OCI-LY7 (cell line): ENCODE data around the gene FSTL1. TPM values are rescaled to one million over a fixed set of nuclear protein-coding genes. Genes with fewer than 3 reads are reported as not detected.

Experiments used
- BruUV-seq: library from RNA; stranded (reverse); fragments of 400-500 nt; replicated peaks from 2 replicates; lab custom pipeline; 2021; lab: Mats Ljungman, UMichigan
- CTCF ChIA-PET: fragments of 300-600 bp; sonication (Branson Sonifier 250); formaldehyde crosslinking; loops from one replicate; lab custom pipeline; 2022; ENCODE audit warnings: antibody characterized with exemption; ENCODE audit not compliant: unreplicated experiment; lab: Charles Lee
- POLR2A ChIA-PET: fragments of 300-600 bp; sonication (Branson Sonifier 250); formaldehyde crosslinking; loops from one replicate; lab custom pipeline; 2022; ENCODE audit warnings: antibody characterized with exemption; lab: Charles Lee
- DNase-seq: peaks from one replicate; pipeline ENCODE4 v3.0.0-alpha.2; 2015; ENCODE audit warnings: low spot score
- H2AFZ ChIP-seq: fragments of 200-600 bp; sonication (generic), shearing (Covaris generic); 2 replicates; pipeline ENCODE4 v1.6.1; 2014; ENCODE audit warnings: mild to moderate bottlenecking, antibody characterized with exemption, low read length, moderate library complexity
- H3K27ac ChIP-seq: fragments of 200-600 bp; sonication (generic); 2 replicates; pipeline ENCODE4 v1.5.1; 2014; ENCODE audit warnings: mixed run types, low read depth, mild to moderate bottlenecking, moderate library complexity, low read length, inconsistent platforms; ENCODE audit not compliant: poor library complexity, severe bottlenecking
- H3K36me3 ChIP-seq: fragments of 200-600 bp; sonication (generic); 2 replicates; pipeline ENCODE4 v1.6.1; 2014; ENCODE audit warnings: mild to moderate bottlenecking, antibody characterized with exemption, low read length, moderate library complexity, mixed read lengths; ENCODE audit not compliant: insufficient read depth
- H3K4me1 ChIP-seq: fragments of 200-600 bp; sonication (generic); 2 replicates; pipeline ENCODE4 v1.5.1; 2014; ENCODE audit warnings: mild to moderate bottlenecking, low read length; ENCODE audit not compliant: insufficient read depth, poor library complexity, severe bottlenecking
- H3K4me2 ChIP-seq: fragments of 200-600 bp; sonication (generic); 2 replicates; pipeline ENCODE4 v1.6.1; 2014; ENCODE audit warnings: mild to moderate bottlenecking, low read length
- H3K4me3 ChIP-seq: fragments of 200-600 bp; sonication (generic); 2 replicates; pipeline ENCODE4 v1.5.1; 2014; ENCODE audit warnings: mild to moderate bottlenecking, low read depth, low read length; ENCODE audit not compliant: poor library complexity, severe bottlenecking
- H3K79me2 ChIP-seq: fragments of 200-600 bp; sonication (generic); 2 replicates; pipeline ENCODE4 v1.6.1; 2016; ENCODE audit warnings: low read depth, mild to moderate bottlenecking, low read length, moderate library complexity, mixed read lengths; ENCODE audit not compliant: insufficient read depth
- H3K9me2 ChIP-seq: fragments of 200-600 bp; sonication (generic); 2 replicates; pipeline ENCODE4 v1.6.1; 2016; ENCODE audit warnings: mild to moderate bottlenecking, low read length, mixed read lengths; ENCODE audit not compliant: insufficient read depth
- H3K9me3 ChIP-seq: fragments of 200-600 bp; sonication (generic); 2 replicates; pipeline ENCODE4 v1.6.1; 2014; ENCODE audit warnings: mild to moderate bottlenecking, mixed run types, low read length, mixed read lengths
- H4K20me1 ChIP-seq: fragments of 200-600 bp; sonication (generic); 2 replicates; pipeline ENCODE4 v1.6.1; 2014; ENCODE audit warnings: mild to moderate bottlenecking, antibody characterized with exemption, low read length, moderate library complexity, mixed read lengths; ENCODE audit not compliant: insufficient read depth
- EZH2phosphoT487 ChIP-seq: fragments of 200-600 bp; sonication (generic); IDR thresholded peaks from 2 replicates; pipeline ENCODE4 v1.6.1; 2018; ENCODE audit warnings: low read depth, borderline replicate concordance, mild to moderate bottlenecking, mixed run types, antibody characterized with exemption, low read length, moderate library complexity, mixed read lengths
- intact Hi-C: fragments of 100-400 bp; cut with micrococcal nuclease; formaldehyde crosslinking; loops from one replicate; pipeline ENCODE4 v1.10.0; 2022; ENCODE audit not compliant: unreplicated experiment
- total RNA-seq, 2 experiments: library from RNA; depleted of rRNA in 1 of 2; stranded (reverse); fragments of >200 nt in 1 of 2; shearing (Covaris generic) in 1 of 2; gene quantifications; 2 replicates each; pipeline ENCODE4 v1.2.3, GENCODE V29; 2014 to 2022
- TF ChIP-seq, protein P1 (sequence below): fragments of 200-600 bp; sonication (generic); conservative IDR thresholded peaks from 2 replicates; pipeline ENCODE4 v1.5.1; 2014; ENCODE audit warnings: mild to moderate bottlenecking, antibody characterized with exemption, low read length, moderate library complexity, mixed read lengths

FSTL1 gene
- total RNA-seq, 2 experiments from 2014 or later = 0.09 to 0.74 TPM

DNA sequence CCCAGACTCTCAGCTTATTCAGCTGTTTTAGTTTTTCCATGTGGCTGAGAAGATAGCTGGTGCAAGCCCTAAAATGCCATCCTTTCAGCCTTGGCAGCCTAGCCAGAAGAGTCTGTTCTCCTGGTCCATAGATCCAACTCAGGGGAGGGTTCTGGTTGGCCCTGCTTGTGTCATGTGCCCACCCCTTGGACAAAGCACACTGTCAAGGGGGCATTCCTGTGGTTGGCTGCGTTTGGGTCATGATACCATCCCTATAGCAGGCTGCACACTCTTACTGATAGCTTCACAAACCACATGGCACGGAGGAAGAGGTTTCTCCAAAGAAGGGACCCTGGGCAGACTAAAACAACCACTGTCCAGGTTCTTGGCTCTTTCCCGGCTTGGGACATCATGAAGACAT is 8.4 kb upstream of the FSTL1 start:
- no peaks in the 10 kb centered on the region for H4K20me1 ChIP-seq
- no peaks in the 10 kb centered on the region for H3K4me1 ChIP-seq
- ChIA-PET POLR2A (no interaction called here), CTCF (interaction anchor here (0.6 kb wide), 1 partner anchor 8 kb away, joined by 4 read pairs; the partner anchor contains the start of gene FSTL1)
- H3K9me2 ChIP-seq = no peaks in the 10 kb centered on the region
- no TSS peak for BruUV-seq
- no peaks in the 10 kb centered on the region for H3K36me3 ChIP-seq
- H3K4me2 ChIP-seq = no peak overlapping the region
- H3K79me2 ChIP-seq = no peaks in the 10 kb centered on the region
- intact Hi-C loops = no loop called here
- no peaks in the 10 kb centered on the region for H3K9me3 ChIP-seq
- DNase-seq = no peak
- no peak overlapping the region for H3K27ac ChIP-seq
- no peak for TF ChIP-seq EZH2phosphoT487
- TF ChIP-seq, protein P1, sequence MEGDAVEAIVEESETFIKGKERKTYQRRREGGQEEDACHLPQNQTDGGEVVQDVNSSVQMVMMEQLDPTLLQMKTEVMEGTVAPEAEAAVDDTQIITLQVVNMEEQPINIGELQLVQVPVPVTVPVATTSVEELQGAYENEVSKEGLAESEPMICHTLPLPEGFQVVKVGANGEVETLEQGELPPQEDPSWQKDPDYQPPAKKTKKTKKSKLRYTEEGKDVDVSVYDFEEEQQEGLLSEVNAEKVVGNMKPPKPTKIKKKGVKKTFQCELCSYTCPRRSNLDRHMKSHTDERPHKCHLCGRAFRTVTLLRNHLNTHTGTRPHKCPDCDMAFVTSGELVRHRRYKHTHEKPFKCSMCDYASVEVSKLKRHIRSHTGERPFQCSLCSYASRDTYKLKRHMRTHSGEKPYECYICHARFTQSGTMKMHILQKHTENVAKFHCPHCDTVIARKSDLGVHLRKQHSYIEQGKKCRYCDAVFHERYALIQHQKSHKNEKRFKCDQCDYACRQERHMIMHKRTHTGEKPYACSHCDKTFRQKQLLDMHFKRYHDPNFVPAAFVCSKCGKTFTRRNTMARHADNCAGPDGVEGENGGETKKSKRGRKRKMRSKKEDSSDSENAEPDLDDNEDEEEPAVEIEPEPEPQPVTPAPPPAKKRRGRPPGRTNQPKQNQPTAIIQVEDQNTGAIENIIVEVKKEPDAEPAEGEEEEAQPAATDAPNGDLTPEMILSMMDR = no peak
- H3K4me3 ChIP-seq = no peak overlapping the region
- H2AFZ ChIP-seq = no peak overlapping the region

DNA sequence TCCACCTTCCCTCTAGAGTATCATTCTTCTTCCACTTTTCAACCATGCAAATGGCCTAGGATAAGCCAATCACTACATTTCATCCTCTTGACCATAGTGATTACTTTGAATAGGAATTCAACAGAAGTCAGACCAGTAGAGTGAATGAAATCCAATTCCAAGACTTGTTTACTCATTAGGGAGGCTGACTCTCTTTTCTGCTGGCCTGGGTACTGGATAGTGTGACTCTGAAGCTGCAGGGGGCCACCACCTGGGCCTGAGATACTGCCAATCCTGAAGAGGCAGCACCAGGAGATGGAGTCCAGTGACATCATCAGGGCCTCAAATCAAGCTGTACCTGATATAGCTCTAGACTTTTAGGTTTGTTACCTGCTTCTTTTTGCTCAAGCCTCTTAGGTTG is 7.0 kb upstream of the FSTL1 start:
- no TSS peak for BruUV-seq
- TF ChIP-seq, protein P1 = no peak
- POLR2A ChIA-PET = no interaction called here

DNA sequence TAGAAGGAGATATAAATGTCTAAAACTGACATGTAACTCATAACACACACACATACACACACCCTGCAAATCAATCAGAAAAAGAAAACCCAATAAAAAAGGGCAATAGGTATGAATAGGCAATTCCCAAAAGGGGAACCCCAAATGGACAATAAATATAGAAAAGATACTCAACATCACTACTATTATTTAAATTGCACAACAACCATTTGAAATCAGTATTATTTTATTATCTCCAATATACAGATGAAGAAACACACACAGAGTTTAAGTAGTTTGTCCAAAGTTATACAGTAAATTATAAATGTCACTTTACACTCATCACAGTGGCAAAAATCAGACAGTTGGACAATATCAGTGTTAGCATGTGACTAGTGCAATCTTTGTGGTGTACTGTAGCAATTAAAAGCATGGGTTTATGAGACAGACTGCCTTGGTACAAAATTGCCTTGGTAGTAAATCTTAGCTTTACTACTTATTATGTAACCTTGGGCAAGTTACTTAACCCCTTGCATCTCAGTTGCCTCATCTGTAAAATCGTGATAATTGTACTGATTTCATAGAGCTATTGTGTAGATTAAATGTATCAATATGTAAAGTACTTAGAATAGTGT is 3.4 kb upstream of the FSTL1 start:
- Histone ChIP-seq H3K9me2 (no peaks in the 10 kb centered on the region), H4K20me1 (no peaks in the 10 kb centered on the region; the same call in 1 of the 2 replicates), H3K36me3 (no peaks in the 10 kb centered on the region), H3K4me2 (no peak overlapping the region), H3K9me3 (no peaks in the 10 kb centered on the region), H3K4me3 (no peak overlapping the region), H3K79me2 (no peaks in the 10 kb centered on the region), H2AFZ (no peak overlapping the region), H3K4me1 (no peaks in the 10 kb centered on the region), H3K27ac (no peak overlapping the region)
- intact Hi-C loops = no loop called here
- BruUV-seq = no TSS peak
- CTCF ChIA-PET = no interaction called here
- no peak for TF ChIP-seq EZH2phosphoT487
- TF ChIP-seq, protein P1 = no peak
- no peak for DNase-seq
- POLR2A ChIA-PET = interaction anchor here (0.6 to 0.7 kb wide), 3 partner anchors 10 to 1981 kb away, joined by 3 to 4 read pairs (median 3); no protein-coding TSS in a partner anchor

More for the DNA sequence above, 7.0 kb upstream of the FSTL1 start:
- Histone ChIP-seq H3K9me3 (no peaks in the 10 kb centered on the region), H3K27ac (no peak overlapping the region), H3K4me3 (no peak overlapping the region), H3K36me3 (no peaks in the 10 kb centered on the region), H3K4me2 (no peak overlapping the region), H3K4me1 (no peaks in the 10 kb centered on the region), H3K79me2 (no peaks in the 10 kb centered on the region), H2AFZ (no peak overlapping the region), H3K9me2 (no peaks in the 10 kb centered on the region), H4K20me1 (no peaks in the 10 kb centered on the region)
- DNase-seq = no peak
- CTCF ChIA-PET = no interaction called here
- intact Hi-C loops = no loop called here
